DMS79 (cell line): ENCODE measurements around the gene SAPCD2.

ENCODE experiments used
- DNase-seq: peaks from one replicate; lab custom pipeline; 2025; lab: John Stamatoyannopoulos, UW

SAPCD2 gene

GRCh38 chr9:137082222-137082924 lies 12.0 kb upstream of the SAPCD2 start:
- DNase-seq = no peak

GRCh38 chr9:137080260-137081122 lies 10.1 kb upstream of the SAPCD2 start:
- DNase-seq = no peak

GRCh38 chr9:137079401-137079787 lies 9.0 kb upstream of the SAPCD2 start:
- no peak for DNase-seq

- no peak for DNase-seq
Observed at GRCh38 chr9:137078701-137079400, 8.5 kb upstream of the SAPCD2 start.

GRCh38 chr9:137077758-137078693 lies 7.7 kb upstream of the SAPCD2 start:
- no peak for DNase-seq

- no peak for DNase-seq
Observed at GRCh38 chr9:137077010-137077747, 6.8 kb upstream of the SAPCD2 start, which contains the start of gene UAP1L1. UAP1L1 (plus strand) TSS chr9:137077517; CDS start chr9:137077533, 16 bp downstream.

- DNase-seq = no peak
Observed at GRCh38 chr9:137076636-137077009, 6.3 kb upstream of the SAPCD2 start.

- no peak for DNase-seq
Observed at GRCh38 chr9:137075275-137075775, 5.0 kb upstream of the SAPCD2 start.

- no peak for DNase-seq
Observed at GRCh38 chr9:137074657-137075274, 4.4 kb upstream of the SAPCD2 start.

GRCh38 chr9:137073992-137074399 lies 3.6 kb upstream of the SAPCD2 start:
- no peak for DNase-seq

- no peak for DNase-seq
Observed at GRCh38 chr9:137071282-137071681, 925 bp upstream of the SAPCD2 start.

GRCh38 chr9:137070906-137071275 lies 534 bp upstream of the SAPCD2 start:
- DNase-seq = peak; percentile 88

- no peak for DNase-seq
Observed at GRCh38 chr9:137069508-137070091, 757 bp downstream of the SAPCD2 start.

GRCh38 chr9:137068539-137069507 lies 1.5 kb downstream of the SAPCD2 start:
- no peak for DNase-seq

GRCh38 chr9:137067860-137068538 lies 2.4 kb downstream of the SAPCD2 start:
- DNase-seq = peak; percentile 74

- DNase-seq = no peak
Observed at GRCh38 chr9:137066096-137066861, 4.1 kb downstream of the SAPCD2 start.

- no peak for DNase-seq
Observed at GRCh38 chr9:137065336-137065967, 4.9 kb downstream of the SAPCD2 start.
